ENCODE measurements around the gene WDR90. TPM values are rescaled to one million over a fixed set of nuclear protein-coding genes. Genes with fewer than 3 reads are reported as not detected.

Gene WDR90
- polyA plus RNA-seq, 1 donor (not counting 4 experiments of a cell fraction or from before 2014, with no cell fraction given), result 5.9 TPM

DNA sequence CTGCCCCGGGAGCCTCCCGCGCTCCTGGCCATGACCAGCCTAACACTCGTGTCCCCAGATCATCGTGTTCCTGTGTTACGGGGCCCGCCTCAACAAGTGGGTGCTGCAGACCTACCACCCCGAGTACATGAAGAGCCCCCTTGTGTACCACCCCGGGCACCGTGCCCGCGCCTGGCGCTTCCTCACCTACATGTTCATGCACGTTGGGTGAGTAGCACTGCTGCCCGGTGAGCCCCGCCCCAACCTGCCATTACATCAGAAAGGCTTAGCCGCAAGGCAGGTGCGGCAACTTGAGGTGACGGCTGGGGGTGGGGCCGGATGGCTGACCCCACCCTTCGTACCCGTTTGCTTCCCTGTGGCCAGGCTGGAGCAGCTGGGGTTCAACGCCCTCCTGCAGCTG is 27.7 kb downstream of the WDR90 start:
- TF ChIP-seq, protein P1, sequence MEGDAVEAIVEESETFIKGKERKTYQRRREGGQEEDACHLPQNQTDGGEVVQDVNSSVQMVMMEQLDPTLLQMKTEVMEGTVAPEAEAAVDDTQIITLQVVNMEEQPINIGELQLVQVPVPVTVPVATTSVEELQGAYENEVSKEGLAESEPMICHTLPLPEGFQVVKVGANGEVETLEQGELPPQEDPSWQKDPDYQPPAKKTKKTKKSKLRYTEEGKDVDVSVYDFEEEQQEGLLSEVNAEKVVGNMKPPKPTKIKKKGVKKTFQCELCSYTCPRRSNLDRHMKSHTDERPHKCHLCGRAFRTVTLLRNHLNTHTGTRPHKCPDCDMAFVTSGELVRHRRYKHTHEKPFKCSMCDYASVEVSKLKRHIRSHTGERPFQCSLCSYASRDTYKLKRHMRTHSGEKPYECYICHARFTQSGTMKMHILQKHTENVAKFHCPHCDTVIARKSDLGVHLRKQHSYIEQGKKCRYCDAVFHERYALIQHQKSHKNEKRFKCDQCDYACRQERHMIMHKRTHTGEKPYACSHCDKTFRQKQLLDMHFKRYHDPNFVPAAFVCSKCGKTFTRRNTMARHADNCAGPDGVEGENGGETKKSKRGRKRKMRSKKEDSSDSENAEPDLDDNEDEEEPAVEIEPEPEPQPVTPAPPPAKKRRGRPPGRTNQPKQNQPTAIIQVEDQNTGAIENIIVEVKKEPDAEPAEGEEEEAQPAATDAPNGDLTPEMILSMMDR (optimal IDR thresholded peaks at IDR 0.05 in 1 of 3, IDR thresholded peaks at IDR 0.05 in 1 of 3, conservative IDR thresholded peaks at IDR 0.05 in 1 of 3; ENCODE audit: extremely low read depth in 1 of 3, insufficient read depth in 2 of 3, low read length in 3 of 3), result no peak
- no peak for TF ChIP-seq EZH2 (IDR thresholded peaks at IDR 0.05; ENCODE audit: low read length)
- peaks cover 32% of the 10 kb centered on the region for H3K4me1 ChIP-seq (ENCODE audit: control insufficient read depth, extremely low read depth, insufficient read depth, low read length)
- peaks cover 11 to 22% of the 10 kb centered on the region in 2 experiments for H3K36me3 ChIP-seq (ENCODE audit: control insufficient read depth in 2 of 2, extremely low read depth in 1 of 2, insufficient read depth in 2 of 2, low read length in 2 of 2)
- no peak overlapping the region for H2AFZ ChIP-seq (ENCODE audit: control insufficient read depth, low read length)
- peak overlapping the region; percentile 47 for H3K9ac ChIP-seq (ENCODE audit: control insufficient read depth, extremely low read depth, insufficient read depth, low read length)
- H3K4me2 ChIP-seq (ENCODE audit: control insufficient read depth, extremely low read depth, insufficient read depth, low read depth, low read length), result peak overlapping the region; percentile 79
- no peaks in the 10 kb centered on the region for H3K9me1 ChIP-seq (ENCODE audit: control insufficient read depth, extremely low read depth, insufficient read depth, low read length)
- peak; percentile 87 for DNase-seq (ENCODE audit: low read depth, low spot score)
- peak overlapping the region in 1 of 3 experiments; percentile 37 for H3K4me3 ChIP-seq (ENCODE audit: control insufficient read depth in 2 of 3, extremely low read depth in 1 of 3, insufficient read depth in 2 of 3, low read depth in 1 of 3, low read length in 3 of 3)
- peaks cover 12% of the 10 kb centered on the region for H3K79me2 ChIP-seq (ENCODE audit: control insufficient read depth, insufficient read depth, low read length)
- H3K9me3 ChIP-seq (ENCODE audit: control insufficient read depth, low read depth, low read length), result no peaks in the 10 kb centered on the region
- peak overlapping the region; percentile 47 for H3K27ac ChIP-seq (ENCODE audit: control insufficient read depth, insufficient read depth, low read length)
- dilution Hi-C loops (cut with MboI; ENCODE audit: extremely low pct_ligation_motif_present, low sequenced_read_pairs), result no loop called here
- no peaks in the 10 kb centered on the region for H3K27me3 ChIP-seq (ENCODE audit: control insufficient read depth, extremely low read depth, insufficient read depth, low read length)
- FAIRE-seq, result peak; percentile 91
- peaks cover 10% of the 10 kb centered on the region for H4K20me1 ChIP-seq (ENCODE audit: control insufficient read depth, extremely low read depth, insufficient read depth, low read length)

DNA sequence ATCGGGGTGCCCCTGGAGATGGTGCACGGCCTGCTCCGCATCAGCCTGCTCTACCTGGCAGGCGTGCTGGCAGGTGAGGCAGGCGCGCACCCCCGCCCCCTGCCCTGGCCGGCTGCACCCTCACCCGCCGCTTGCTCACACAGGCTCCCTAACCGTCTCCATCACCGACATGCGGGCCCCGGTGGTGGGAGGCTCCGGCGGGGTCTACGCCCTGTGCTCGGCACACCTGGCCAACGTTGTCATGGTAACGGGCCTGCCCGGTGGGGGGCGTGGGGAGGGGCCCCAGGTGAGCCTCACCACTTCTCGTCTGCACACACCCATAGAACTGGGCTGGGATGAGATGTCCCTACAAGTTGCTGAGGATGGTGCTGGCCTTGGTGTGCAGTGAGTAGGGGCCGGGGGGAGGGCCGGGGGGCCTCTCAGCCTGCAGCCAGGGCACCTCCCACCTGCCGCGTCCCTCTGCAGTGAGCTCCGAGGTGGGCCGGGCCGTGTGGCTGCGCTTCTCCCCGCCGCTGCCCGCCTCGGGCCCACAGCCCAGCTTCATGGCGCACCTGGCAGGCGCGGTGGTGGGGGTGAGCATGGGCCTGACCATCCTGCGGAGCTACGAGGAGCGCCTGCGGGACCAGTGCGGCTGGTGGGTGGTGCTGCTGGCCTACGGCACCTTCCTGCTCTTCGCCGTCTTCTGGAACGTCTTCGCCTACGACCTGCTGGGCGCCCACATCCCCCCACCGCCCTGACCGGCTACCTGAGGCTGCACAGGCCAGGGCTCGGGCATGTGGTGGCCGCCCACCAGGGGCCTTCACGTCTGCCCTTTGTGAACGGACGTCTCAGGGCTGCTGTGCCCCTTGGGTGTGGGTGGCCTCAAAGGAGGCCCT is 28.4 kb downstream of the WDR90 start:
- TF ChIP-seq, protein P1 (optimal IDR thresholded peaks at IDR 0.05 in 1 of 3, IDR thresholded peaks at IDR 0.05 in 1 of 3, conservative IDR thresholded peaks at IDR 0.05 in 1 of 3; ENCODE audit: extremely low read depth in 1 of 3, insufficient read depth in 2 of 3, low read length in 3 of 3), result no peak
- TF ChIP-seq EZH2 (IDR thresholded peaks at IDR 0.05; ENCODE audit: low read length), result no peak
- dilution Hi-C loops (cut with MboI; ENCODE audit: extremely low pct_ligation_motif_present, low sequenced_read_pairs), result no loop called here
- Histone ChIP-seq H3K27me3 (ENCODE audit: control insufficient read depth, extremely low read depth, insufficient read depth, low read length) (no peaks in the 10 kb centered on the region), H4K20me1 (ENCODE audit: control insufficient read depth, extremely low read depth, insufficient read depth, low read length) (peaks cover 16% of the 10 kb centered on the region), H3K79me2 (ENCODE audit: control insufficient read depth, insufficient read depth, low read length) (peaks cover 19% of the 10 kb centered on the region), H3K9me3 (ENCODE audit: control insufficient read depth, low read depth, low read length) (no peaks in the 10 kb centered on the region), H3K4me3 (ENCODE audit: control insufficient read depth in 2 of 3, extremely low read depth in 1 of 3, insufficient read depth in 2 of 3, low read depth in 1 of 3, low read length in 3 of 3) (peak overlapping the region in 1 of 3 experiments; percentile 37), H3K36me3 (ENCODE audit: control insufficient read depth in 2 of 2, extremely low read depth in 1 of 2, insufficient read depth in 2 of 2, low read length in 2 of 2) (peaks cover 13 to 22% of the 10 kb centered on the region in 2 experiments), H3K4me2 (ENCODE audit: control insufficient read depth, extremely low read depth, insufficient read depth, low read depth, low read length) (peak overlapping the region; percentile 79), H2AFZ (ENCODE audit: control insufficient read depth, low read length) (no peak overlapping the region), H3K4me1 (ENCODE audit: control insufficient read depth, extremely low read depth, insufficient read depth, low read length) (peaks cover 36% of the 10 kb centered on the region), H3K27ac (ENCODE audit: control insufficient read depth, insufficient read depth, low read length) (peak overlapping the region; percentile 14), H3K9ac (ENCODE audit: control insufficient read depth, extremely low read depth, insufficient read depth, low read length) (peak overlapping the region; percentile 47), H3K9me1 (ENCODE audit: control insufficient read depth, extremely low read depth, insufficient read depth, low read length) (no peaks in the 10 kb centered on the region)
- FAIRE-seq, result no peak
- DNase-seq (ENCODE audit: low read depth, low spot score), result no peak

Data from keratinocyte (primary cell).